Ureter (tissue), 1 donor: ENCODE data around the gene OR11L1. TPM values are rescaled to one million over a fixed set of nuclear protein-coding genes. Genes with fewer than 3 reads are reported as not detected.

Experiments used
- DNase-seq: peaks from one replicate; pipeline ENCODE4 v3.0.0-alpha.2; 2020; ENCODE audit warnings: low spot score
- total RNA-seq: library from RNA; stranded (reverse); gene quantifications from one replicate; pipeline ENCODE4 v1.2.4, GENCODE V29; 2023
- donor health status: DM: yes; HTN: yes; CAD: no.

Gene OR11L1
- total RNA-seq: not detected

- no peak for DNase-seq
Measured at GRCh38 chr1:247841796-247842195, at the start of gene OR11L1. OR11L1 (minus strand) TSS chr1:247841896; CDS start chr1:247841896, 0 bp downstream.

GRCh38 chr1:247884797-247885413 lies 43.2 kb upstream of the OR11L1 start:
- DNase-seq: no peak

DNA sequence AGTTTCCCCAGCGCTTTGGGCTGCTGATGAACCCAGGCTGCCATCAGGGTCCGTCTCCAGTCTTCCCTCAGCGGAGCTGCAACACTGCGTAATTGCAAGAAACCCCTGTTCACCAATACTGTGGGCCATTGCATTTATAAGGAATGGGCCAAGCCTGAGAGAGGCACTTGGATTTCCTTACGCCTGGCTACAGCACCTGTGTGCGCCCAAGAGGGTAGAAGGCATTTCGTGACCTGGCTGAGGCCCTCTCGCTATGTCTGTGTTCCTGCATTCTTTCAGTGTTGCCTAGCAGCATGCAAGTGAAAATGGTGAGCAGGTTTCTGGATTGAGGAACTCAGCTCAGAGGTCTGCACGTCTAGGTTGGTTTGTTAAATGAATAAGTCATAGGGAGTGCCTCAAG lies 41.6 kb upstream of the OR11L1 start:
- DNase-seq: no peak

DNA sequence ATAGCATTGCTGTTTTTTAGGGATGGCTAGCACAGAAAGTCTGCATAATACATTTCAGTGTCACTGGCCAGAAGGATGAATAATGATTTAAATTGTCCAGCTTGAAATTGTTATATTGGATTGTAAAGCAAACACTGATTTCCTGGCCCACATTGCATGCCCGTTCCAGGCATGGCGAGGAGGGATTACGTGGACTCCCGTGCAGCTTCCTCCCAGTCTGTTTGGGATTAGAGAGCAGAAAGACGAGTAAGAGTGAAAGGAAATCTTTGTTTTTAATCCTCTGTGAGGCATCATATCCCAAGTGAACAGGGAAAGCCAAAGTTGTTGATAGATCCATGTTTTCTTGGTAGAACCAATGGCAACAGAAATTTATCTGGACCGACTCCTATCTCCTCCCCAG lies 23.7 kb upstream of the OR11L1 start:
- no peak for DNase-seq

GRCh38 chr1:247864644-247865043 lies 22.9 kb upstream of the OR11L1 start:
- peak; percentile 34 for DNase-seq

DNA sequence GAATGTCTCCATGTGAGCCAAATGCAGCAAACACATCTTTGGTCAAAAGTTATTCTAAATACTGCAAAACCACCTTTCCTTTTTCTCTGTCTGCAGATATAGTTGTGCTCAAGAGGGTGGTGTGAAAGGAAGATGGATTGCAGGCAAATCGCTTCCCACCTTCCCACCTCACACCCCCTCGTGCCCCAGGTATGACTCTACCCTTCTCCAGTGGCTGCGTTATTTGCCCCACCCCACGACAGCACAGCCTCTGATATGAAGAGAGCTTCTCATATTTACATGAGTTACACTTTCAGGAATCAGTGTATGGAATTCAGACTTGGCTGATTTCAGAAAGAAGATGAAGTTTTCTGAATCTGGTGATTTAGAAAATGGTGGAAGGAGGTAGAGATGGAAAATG lies 21.1 kb upstream of the OR11L1 start:
- DNase-seq: no peak

DNA sequence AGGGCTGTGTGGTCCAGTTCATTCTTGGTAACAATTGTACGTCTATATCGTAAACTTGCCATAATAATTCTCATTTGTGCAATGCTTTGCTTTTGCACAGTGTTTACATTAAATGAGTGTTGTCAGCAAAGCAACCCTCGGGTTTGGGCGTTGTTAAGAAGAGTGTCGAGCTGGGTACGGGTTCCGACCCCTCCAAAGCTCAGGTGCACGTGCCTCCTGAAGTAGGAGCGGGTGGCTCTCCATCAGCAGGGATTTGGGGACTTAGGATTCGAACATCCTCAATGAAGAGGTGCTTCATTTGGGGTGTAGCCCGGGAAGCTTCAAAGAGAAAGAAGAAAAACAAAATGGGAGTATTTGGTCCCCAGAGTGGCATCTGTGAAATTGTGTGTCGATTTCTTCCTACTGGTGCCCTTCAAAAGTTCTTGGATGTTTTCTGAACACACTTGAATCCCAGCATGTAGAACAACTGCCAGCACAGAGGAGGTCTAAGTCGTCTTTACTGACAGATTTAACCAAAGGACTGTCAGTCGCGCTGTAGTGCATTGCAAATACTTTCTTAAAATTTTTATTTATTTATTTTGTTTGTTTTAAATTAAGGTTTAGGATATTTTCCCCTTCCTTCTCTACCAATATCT lies 16.4 kb upstream of the OR11L1 start:
- DNase-seq: no peak

GRCh38 chr1:247857069-247857984 lies 15.6 kb upstream of the OR11L1 start, which contains the start of gene TRIM58:
TRIM58 (plus strand) TSS chr1:247857187; CDS start chr1:247857247, 60 bp downstream.
- no peak for DNase-seq

DNA sequence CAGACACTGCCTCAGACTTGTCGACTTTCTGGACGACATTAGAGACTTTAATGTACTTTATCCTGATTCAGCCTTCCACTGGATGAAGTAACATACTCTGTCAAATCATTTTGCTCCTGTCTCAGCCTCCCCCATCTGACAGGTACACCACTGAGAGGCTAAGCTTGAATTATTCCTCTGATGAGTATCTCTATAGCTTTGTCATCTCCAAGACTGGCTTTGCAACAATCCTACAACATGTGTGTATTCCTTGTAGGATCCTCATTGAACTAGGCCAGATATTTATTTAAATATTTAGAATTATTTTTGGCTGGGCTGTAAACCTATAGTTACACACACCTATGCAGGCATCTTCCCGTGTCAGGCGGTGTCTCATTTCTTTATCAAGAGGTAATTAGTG lies 14.2 kb upstream of the OR11L1 start:
- no peak for DNase-seq

- no peak for DNase-seq
Measured at GRCh38 chr1:247854899-247855545, 13.3 kb upstream of the OR11L1 start.

- no peak for DNase-seq
Measured at GRCh38 chr1:247849616-247850015, 7.9 kb upstream of the OR11L1 start.

DNA sequence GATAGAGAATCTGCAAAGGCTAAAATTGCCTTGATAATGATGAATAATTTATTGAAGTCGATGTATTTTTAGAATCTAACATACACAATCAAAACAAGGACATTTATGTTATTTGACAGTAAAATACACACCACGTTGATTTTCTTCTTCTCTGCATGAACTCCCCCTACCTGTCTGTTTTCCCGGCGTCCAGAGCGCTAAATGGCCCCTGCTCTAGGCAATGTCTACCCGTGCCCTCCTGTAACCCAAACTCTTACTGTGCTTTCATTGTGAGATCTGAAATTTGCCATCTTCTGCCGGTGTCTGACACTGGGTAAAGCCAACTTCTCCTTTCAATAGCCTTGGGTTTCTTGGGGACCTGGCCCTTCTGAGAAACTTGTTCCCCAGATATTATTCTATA lies 6.7 kb upstream of the OR11L1 start:
- no peak for DNase-seq

- no peak for DNase-seq
Measured at GRCh38 chr1:247845693-247846017, 4.0 kb upstream of the OR11L1 start.

- DNase-seq: no peak
Measured at GRCh38 chr1:247845011-247845692, 3.5 kb upstream of the OR11L1 start.

- no peak for DNase-seq
Measured at GRCh38 chr1:247843411-247843810, 1.7 kb upstream of the OR11L1 start.

DNA sequence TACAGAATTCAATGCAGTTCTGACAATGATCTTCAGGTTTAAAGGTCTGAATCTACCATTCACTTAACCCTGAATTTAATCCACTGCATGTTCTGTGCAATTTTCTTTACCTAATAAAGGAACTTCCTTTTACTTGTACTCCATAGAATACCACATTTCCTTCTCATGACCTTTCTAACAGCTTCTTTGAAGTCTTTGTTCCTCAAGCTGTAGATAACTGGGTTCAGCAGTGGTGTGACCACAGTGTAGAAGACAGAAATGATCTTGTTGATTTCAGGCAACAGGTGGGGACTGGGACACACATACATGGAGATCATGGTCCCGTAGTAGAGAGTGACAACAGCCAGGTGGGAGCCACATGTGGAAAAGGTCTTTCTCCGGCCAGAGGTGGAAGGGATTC lies 878 bp downstream of the OR11L1 start:
- DNase-seq: no peak

DNA sequence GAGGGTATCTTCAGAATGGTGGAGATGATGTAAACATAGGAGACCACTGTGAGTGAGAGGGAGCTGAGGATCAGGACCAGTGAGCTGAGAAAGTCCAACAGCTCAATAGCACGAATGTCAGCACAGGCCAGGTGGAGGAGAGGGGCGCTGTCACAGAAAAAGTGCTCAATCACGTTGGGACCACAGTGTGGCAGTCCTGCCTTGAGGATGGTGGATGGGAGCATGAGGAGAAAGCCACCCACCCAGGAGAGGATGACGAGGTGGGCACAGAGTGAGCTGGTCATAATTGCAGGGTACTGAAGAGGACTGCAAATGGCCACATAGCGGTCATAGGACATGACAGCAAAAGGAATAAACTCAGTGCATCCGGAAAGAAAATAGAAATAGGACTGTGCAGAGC lies 8.1 kb downstream of the OR11L1 start:
- DNase-seq: no peak

- no peak for DNase-seq
Measured at GRCh38 chr1:247829656-247830055, 12.0 kb downstream of the OR11L1 start.

DNA sequence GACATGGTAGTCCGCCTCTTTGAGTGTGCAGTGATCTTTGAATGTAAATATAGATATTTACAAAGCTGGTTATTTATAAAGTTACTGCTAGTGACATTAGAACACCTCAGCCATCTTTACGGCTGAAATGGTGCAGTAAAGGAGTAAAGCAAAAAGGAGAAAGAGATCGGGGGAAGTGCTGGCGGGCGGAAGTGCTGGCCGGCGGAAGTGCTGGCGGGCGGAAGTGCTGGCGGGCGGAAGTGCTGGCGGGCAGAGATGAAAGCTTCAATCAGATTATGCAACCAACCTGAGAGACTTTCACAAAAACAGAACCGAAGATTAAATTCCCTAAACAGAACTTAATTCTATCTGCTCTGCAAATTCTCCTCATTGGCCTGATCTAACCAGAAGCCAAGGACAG lies 16.3 kb downstream of the OR11L1 start:
- DNase-seq: no peak

- no peak for DNase-seq
Measured at GRCh38 chr1:247824023-247824422, 17.7 kb downstream of the OR11L1 start, which contains the start of gene OR14A16. OR14A16 (minus strand) TSS chr1:247824119; CDS start chr1:247815729, 8,390 bp downstream.

- DNase-seq: no peak
Measured at GRCh38 chr1:247822060-247822459, 19.6 kb downstream of the OR11L1 start.

GRCh38 chr1:247812637-247813036 lies 29.1 kb downstream of the OR11L1 start:
- no peak for DNase-seq
